SHP77 treated with DMSO at 0.1 percent for 48 hours (cell line): ENCODE data around the gene RDH13.
"Not testable (repeated sequence)": the region's sequence is repeated elsewhere in the genome, so short reads cannot be mapped to it uniquely, and the experiment has no call there.

Experiments used
- DNase-seq: peaks from one replicate; lab custom pipeline; 2025; lab: John Stamatoyannopoulos, UW

The RDH13 gene

GRCh38 chr19:55077106-55077505, 14.2 kb upstream of the RDH13 start:
- no peak for DNase-seq

GRCh38 chr19:55076321-55076720, 13.4 kb upstream of the RDH13 start:
- no peak for DNase-seq

- no peak for DNase-seq
These were observed 12.5 kb upstream of the RDH13 start, which contains the start of gene EPS8L1 for GRCh38 chr19:55075371-55075998. EPS8L1 (plus strand) TSS chr19:55075869; CDS start chr19:55076445, 576 bp downstream.

GRCh38 chr19:55071913-55072312, 9.0 kb upstream of the RDH13 start:
- DNase-seq: no peak

- DNase-seq: no peak
These were observed 8.2 kb upstream of the RDH13 start for GRCh38 chr19:55071129-55071502.

- no peak for DNase-seq
These were observed 7.6 kb upstream of the RDH13 start for GRCh38 chr19:55070466-55071128.

GRCh38 chr19:55069865-55070197, 6.9 kb upstream of the RDH13 start:
- no peak for DNase-seq

GRCh38 chr19:55068950-55069864, 6.3 kb upstream of the RDH13 start:
- no peak for DNase-seq

GRCh38 chr19:55067869-55068268, 4.9 kb upstream of the RDH13 start:
- DNase-seq: no peak

- DNase-seq: no peak
These were observed 3.3 kb upstream of the RDH13 start for GRCh38 chr19:55066107-55066709.

GRCh38 chr19:55065516-55065915, 2.6 kb upstream of the RDH13 start:
- not testable (repeated sequence) for DNase-seq

- DNase-seq: no peak
These were observed 520 bp upstream of the RDH13 start for GRCh38 chr19:55063492-55063843.

GRCh38 chr19:55060287-55060686, 2.7 kb downstream of the RDH13 start:
- DNase-seq: not testable (repeated sequence)

- no peak for DNase-seq
These were observed 4.0 kb downstream of the RDH13 start for GRCh38 chr19:55058781-55059610.

GRCh38 chr19:55056827-55057226, 6.1 kb downstream of the RDH13 start:
- DNase-seq: no peak

GRCh38 chr19:55053735-55054134, 9.2 kb downstream of the RDH13 start:
- DNase-seq: no peak

- DNase-seq: no peak
These were observed 12.0 kb downstream of the RDH13 start for GRCh38 chr19:55050749-55051532.

- DNase-seq: no peak
These were observed 14.5 kb downstream of the RDH13 start for GRCh38 chr19:55048446-55048845.

- no peak for DNase-seq
These were observed 15.0 kb downstream of the RDH13 start for GRCh38 chr19:55047951-55048350.

- DNase-seq: no peak
These were observed 15.8 kb downstream of the RDH13 start for GRCh38 chr19:55046975-55047622.
